HG02623 (cell line): Measurements from ENCODE around the gene OR2A1.
"Not testable (repeated sequence)": the region's sequence is repeated elsewhere in the genome, so short reads cannot be mapped to it uniquely, and the experiment has no call there.

Experiments
- ATAC-seq: cut with Tn5 transposase; IDR thresholded peaks from one replicate; pipeline ENCODE4 v1.9.1; 2021; ENCODE audit warnings: moderate library complexity; ENCODE audit not compliant: unreplicated experiment

OR2A1 gene

DNA sequence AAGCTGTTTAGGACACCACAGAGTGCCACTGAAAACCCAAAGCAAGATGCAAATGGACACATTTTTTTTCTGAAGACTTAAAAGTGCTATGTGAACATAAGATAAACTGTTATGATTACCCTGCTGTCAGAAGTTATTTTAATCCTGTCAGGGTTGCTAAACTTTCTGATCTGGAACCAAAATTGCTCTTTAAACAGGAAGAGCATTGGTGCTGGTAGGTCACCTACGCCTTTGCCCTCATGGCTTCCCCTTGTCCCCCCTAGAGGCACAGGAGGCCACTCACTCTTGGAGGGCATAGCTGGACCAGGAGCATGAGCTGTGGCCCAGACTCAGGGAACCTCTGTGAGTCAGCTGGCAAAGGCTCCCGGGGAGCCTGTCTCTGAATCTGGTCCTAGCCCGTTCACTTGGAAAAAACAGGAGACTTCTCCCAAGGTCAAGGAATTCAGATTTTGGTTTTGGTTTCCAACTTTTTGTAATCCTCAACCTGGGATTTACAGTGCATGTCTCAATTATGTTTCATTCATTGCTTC, 9.5 kb downstream of the OR2A1 start:
- not testable (repeated sequence) for ATAC-seq

DNA sequence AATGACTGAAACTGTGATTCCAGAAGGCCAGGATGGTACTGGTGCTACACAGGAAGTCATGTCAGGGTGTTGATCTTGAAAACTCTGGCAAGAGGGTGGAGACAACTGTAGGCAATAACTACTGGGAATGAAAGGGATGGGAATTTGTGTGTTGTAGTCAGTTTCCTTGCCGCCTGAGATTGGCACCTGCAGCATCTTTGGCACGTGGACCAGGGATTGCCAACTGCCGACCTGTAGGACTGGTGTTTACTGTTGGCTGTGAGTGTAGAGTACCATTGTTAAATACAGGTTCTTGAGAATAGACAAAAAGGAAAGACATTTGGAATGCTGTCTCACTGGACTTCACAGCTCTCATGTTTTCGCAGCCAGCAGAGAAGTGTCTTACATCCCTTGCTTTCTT, 11.1 kb downstream of the OR2A1 start:
- not testable (repeated sequence) for ATAC-seq

DNA sequence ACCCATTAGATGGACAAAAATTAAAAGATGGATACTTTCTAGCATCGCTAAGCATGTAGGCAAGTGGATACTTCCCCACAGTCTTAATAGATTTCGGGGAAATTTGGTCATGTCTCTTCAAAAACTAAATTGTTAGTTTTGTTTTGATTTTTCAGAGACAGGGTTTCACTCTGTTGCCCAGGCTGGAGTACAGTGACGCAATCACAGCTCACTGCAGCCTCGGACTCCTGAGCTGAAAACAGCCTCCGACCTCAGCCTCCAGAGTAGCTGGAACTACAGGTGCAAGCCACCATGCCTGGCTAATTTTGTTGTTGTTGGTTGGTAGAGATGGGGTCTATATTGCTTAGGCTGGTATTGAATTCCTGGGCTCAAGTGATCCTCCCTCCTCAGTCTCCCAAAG, 13.6 kb downstream of the OR2A1 start:
- ATAC-seq = not testable (repeated sequence)

DNA sequence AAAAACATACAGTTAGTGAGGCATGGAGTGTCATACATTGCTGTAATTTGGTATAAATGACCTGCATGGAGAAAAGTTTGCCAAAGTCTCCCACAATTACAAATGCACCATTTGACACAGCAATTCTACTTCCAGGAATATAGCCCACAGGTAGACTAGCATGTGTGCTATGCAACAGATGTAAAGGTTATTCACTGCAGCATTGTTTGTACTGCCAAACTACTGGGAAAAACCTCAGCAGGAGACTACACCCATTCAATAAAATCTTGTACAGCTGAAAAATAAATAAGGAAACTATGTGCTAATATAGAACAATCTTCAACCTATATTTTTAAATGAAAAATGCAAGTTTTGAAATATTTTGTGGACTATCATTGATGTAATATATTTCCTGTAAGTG, 17.8 kb downstream of the OR2A1 start:
- ATAC-seq = not testable (repeated sequence)

DNA sequence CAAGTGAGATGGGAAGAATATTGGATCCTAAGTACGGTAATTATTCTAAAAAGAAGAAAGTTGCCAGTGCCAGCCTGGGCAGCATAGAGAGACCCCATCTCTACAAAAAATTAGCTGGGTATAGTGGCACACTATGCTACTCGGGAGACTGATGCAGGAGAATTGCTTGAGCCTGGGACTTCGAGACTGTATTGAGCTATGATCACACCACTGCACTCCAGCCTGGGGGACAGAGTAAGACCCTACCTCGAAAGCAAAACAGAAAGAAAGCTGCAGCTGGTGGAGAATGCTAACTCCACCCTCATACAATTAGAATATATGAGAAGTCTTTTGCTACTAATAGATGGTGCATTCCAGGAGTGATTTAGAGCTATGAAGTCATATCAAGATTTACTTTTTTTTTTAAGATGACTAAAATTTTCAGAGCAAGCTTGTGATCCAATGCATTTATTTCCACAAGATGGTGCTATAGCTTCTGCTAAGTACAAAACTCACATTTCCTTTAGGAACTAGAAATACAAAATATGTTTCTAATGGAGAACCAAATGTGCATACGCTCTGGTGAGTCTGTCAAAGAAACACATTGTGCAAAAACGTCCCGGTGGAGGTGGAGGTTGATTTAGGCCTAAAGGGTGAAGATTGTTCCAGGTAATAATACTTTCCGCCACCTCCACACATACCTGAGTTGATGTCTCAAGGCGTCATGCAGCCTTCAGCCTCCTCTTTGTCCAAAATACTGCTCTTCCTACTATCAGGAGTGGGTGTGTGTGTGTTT, 19.2 kb downstream of the OR2A1 start:
- ATAC-seq = not testable (repeated sequence)

DNA sequence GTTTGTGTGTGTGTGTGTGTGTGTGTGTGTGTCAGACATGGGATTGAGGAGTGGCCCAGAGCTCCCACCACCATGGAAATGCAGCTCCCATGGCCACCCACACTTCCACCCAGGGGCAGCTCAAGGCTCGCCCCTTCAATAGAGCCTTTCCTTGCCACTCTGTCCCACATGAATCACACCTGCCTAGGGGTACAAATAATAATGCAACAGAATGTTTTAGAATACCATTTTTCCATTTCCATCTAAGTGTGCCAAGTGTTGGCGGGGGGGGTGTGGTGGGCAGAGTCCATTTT, 19.7 kb downstream of the OR2A1 start:
- not testable (repeated sequence) for ATAC-seq

DNA sequence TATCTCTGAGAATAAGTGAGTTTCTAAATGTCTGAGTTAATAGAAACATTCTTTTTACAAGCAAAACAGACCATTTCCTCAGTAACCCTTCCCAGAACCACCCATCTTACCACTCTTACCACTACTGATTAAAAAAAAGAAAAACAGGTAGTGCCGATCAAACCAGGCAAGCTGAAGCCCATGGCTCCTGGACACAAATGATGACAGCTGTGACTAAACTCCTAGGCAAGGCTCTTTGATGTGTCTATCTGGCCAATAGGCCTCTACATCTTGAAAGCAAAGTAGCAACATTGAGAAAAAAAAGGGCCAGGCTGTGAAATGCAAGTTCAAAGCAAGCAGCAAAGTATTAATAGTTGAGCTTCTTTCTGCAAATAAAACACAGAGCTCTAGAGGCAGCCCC, 36.4 kb downstream of the OR2A1 start:
- ATAC-seq = peak; percentile 29

DNA sequence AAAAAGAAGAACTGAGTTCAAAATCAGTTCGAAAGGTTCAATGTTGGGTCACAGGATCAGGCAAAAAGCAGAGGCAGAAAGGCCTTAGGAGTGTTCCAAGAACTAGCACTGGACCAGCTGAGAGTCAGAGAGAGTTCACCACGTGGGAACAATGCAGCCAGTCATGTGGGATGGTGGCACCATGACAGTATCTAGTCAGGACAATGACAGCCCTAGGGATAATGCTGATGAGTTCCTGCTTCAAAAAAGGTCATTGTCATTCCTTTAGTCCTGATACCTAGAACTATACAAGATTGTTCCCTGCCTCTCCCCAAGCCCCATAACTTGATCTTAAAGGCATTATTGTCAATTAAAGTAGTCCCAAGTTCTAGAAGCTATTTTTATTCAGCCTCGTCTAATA, 39.4 kb downstream of the OR2A1 start:
- not testable (repeated sequence) for ATAC-seq

DNA sequence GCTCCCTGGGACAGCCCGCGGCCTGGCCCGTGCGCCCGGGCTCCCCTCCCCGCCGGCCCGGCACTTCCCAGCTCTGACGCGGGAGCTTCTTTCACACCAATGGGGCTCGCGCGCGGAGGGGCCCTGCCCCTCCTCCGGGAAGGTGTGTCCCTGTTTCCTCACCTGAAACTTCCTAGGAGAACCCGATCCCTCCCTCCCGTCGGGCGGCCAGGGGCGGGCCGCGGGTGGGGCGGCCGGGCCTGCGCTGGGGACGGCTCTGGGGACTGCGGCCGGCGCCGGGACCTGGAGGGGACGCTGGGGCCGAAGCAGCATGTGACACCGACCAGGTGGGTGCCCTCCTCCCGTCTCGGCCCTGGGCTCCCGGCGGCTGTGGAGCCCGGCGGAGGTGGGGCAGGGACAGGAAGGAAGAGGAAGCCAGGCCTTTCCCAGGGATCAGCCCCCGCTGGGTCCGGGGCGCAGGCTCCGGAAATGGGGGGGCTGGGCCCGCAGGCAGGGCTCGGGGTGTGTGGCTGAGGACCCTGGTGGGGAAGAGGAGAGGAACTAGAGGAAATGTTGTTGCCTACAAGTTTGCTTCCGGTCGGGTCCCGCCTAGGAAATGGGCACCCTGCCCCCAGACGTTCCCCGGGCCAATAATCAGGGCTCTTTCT, 43.1 kb downstream of the OR2A1 start, which contains the start of gene ARHGEF5:
Gene ARHGEF5, plus strand, starts transcription at position 227 of the 647 bp plus-strand sequence. CDS start 7,268 bp downstream, outside the sequence.
- peak; percentile 70 for ATAC-seq

DNA sequence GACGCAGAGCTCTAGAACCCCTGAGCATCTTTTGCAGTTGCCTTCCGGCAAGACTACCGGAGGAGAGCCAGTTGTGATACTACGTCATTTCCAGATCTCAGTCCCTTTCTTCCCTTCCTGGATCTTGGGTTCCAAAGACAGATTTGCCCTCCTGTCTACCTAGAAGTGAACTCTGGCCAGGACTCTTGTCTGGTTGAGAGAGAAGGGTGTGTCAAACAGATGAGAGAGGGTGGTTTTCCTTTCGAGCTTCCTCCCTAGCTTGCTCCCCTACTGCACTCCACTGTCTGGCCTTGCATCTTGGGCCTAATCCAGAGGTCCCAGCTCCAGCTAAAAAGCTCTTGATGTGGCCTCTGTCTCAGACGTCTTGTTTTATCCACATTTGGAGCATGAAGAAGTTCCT, 44.0 kb downstream of the OR2A1 start:
- ATAC-seq = not testable (repeated sequence)

DNA sequence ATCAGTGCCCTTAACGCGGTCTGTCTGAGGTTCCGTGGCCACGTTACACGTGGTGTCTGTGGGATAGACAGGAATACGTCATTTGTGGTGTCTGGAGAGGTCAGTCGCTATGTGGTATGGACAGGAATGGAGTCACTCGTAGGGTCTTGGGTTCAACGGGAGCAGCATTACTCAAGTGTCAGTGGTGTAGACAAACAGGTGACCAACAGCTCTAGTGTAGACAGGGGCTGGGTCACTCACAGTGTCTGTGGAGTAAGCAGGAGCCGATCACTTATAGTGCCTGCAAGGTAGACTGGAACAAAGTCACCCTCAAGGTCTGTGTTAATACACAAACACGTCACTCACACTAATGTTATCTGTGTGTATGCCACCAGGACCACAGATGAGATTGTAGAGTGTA, 44.6 kb downstream of the OR2A1 start:
- ATAC-seq = not testable (repeated sequence)

DNA sequence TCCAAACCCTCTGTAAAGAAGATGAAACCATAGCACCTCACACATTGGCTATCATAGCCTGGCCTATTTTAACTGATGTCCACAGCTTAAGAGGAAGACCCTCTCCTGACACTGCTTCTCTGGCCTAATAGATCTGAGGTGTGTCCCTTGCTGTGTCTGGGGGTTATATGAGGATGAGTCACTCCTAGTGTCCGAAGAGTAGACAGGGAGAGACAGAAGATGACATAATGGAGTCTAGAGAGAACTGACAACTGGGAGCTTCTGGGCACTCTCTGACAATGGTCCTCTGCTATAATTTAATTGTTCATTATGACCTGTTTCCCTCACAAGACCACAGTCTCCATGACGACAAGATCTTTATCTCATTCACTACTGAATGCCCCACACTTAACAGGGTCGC, 49.8 kb downstream of the OR2A1 start:
- not testable (repeated sequence) for ATAC-seq

DNA sequence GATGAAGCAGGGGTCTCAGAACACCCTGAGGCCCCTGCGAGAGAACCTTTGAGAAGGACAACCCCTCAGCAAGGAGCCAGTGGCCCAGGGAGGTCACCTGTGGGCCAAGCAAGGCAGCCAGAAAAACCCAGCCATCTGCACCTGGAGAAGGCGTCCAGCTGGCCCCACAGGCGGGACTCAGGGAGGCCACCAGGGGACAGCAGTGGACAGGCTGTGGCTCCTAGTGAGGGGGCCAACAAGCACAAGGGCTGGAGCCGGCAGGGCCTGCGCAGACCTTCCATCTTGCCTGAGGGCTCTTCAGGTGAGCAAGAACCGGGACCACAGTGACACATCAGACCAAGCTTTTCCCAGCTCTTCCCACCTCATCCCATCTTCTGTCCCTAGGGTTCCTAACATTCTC, 53.3 kb downstream of the OR2A1 start:
- not testable (repeated sequence) for ATAC-seq

DNA sequence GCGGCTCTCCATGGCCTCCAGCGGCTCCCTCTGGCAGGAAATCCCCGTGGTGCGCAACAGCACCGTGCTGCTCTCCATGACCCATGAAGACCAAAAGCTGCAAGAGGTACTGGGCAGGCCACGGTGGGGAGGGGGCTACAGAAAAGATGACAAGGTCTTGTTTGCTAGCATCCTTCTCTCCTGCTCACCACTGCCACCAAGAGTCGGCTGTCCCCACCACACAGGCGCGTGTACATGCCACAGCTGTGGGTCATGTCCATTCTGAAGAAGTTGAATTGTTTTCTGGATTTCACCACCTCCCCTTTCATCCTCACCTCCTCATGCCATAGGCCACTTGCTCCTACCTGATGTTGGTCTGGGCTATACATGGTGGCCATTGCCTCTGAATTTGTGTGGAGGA, 55.0 kb downstream of the OR2A1 start:
- not testable (repeated sequence) for ATAC-seq

DNA sequence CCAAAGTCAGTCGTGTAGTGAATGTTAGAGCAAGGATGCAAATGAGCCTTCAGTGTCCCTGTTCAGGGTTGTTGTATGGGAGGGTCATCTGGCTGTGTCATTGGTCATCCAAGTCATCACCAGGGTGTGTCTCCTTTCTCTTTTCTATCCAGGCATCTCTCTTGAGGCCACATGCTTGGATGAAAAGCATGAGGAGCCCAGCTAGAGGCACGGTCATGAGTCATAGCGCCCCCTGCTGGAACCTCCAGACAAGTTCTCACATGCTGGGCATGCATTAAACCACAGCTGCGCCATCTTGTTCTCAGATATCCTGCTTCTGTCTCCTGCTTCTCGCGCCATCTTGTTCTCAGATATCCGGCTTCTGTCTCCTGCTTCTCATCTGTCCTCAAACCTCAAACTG, 57.0 kb downstream of the OR2A1 start:
- not testable (repeated sequence) for ATAC-seq
